ENCODE results near the gene RETREG2.
A peak's percentile ranks its signal among the peaks of the same experiment; 100 is the strongest.

Gene RETREG2

DNA sequence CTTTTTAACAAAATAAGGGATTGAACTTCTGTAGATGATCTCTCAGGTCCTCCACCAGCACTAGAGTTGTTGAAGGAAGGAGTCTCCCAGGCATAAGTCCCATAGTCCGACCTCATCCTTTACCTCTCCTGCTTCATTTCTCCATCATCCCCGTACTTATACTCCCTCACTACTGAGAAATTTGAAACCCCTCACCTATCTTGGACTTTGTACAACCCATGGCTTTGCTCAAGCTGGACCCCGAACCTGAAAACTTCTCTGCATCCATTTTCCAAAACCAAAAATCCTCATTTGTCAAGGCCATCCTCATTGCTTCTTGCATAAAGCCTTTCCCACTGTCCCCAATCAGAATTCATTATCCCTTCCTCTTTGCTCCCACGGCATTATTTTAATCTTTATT, 17.0 kb upstream of the RETREG2 start:
- DNase-seq = no peak
- TF ChIP-seq, protein P1, sequence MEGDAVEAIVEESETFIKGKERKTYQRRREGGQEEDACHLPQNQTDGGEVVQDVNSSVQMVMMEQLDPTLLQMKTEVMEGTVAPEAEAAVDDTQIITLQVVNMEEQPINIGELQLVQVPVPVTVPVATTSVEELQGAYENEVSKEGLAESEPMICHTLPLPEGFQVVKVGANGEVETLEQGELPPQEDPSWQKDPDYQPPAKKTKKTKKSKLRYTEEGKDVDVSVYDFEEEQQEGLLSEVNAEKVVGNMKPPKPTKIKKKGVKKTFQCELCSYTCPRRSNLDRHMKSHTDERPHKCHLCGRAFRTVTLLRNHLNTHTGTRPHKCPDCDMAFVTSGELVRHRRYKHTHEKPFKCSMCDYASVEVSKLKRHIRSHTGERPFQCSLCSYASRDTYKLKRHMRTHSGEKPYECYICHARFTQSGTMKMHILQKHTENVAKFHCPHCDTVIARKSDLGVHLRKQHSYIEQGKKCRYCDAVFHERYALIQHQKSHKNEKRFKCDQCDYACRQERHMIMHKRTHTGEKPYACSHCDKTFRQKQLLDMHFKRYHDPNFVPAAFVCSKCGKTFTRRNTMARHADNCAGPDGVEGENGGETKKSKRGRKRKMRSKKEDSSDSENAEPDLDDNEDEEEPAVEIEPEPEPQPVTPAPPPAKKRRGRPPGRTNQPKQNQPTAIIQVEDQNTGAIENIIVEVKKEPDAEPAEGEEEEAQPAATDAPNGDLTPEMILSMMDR (IDR thresholded peaks at IDR 0.05) = no peak
- Histone ChIP-seq H3K9me3 (no peaks in the 10 kb centered on the region), H3K27ac (peak overlapping the region; percentile 91 to 92), H3K27me3 (no peaks in the 10 kb centered on the region), H3K36me3 (peaks cover 12 to 20% (median 12%) of the 10 kb centered on the region in 3 donors), H3K4me1 (peaks cover 0 to 12% (median 10%) of the 10 kb centered on the region in 4 donors), H3K4me3 (peak overlapping the region; percentile 66 to 84)
- intact Hi-C loops (cut with DNase I; ENCODE audit: low total_unique reads) = no loop called here

DNA sequence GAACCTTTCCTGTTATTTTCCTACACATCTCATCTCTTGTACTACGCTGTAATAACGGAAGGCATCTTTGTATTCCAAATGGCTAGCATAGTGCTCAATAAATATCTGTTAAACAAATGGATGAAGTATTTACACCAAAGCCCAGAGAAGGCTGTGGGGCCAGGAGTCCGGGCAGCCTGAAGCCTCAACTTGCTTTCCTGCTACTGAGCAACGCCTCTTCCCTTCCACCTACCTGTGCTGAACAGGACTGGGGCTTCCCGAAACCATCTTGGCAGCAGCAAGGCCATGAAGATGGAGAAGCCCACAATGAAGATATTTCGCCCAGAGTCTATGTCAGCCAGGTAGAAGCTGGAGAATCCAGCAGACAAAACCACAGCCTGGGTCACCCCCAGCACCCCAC, 14.9 kb upstream of the RETREG2 start:
- TF ChIP-seq, protein P1 (IDR thresholded peaks at IDR 0.05) = no peak
- peaks cover 0 to under 1% (median 0%) of the 10 kb centered on the region in 3 donors for H3K36me3 ChIP-seq
- H3K4me1 ChIP-seq = peaks cover 0 to 12% (median 10%) of the 10 kb centered on the region in 4 donors
- no peaks in the 10 kb centered on the region for H3K9me3 ChIP-seq
- DNase-seq = no peak
- no peaks in the 10 kb centered on the region for H3K27me3 ChIP-seq
- no peak overlapping the region for H3K27ac ChIP-seq
- intact Hi-C loops (cut with DNase I; ENCODE audit: low total_unique reads) = no loop called here
- no peak overlapping the region for H3K4me3 ChIP-seq

DNA sequence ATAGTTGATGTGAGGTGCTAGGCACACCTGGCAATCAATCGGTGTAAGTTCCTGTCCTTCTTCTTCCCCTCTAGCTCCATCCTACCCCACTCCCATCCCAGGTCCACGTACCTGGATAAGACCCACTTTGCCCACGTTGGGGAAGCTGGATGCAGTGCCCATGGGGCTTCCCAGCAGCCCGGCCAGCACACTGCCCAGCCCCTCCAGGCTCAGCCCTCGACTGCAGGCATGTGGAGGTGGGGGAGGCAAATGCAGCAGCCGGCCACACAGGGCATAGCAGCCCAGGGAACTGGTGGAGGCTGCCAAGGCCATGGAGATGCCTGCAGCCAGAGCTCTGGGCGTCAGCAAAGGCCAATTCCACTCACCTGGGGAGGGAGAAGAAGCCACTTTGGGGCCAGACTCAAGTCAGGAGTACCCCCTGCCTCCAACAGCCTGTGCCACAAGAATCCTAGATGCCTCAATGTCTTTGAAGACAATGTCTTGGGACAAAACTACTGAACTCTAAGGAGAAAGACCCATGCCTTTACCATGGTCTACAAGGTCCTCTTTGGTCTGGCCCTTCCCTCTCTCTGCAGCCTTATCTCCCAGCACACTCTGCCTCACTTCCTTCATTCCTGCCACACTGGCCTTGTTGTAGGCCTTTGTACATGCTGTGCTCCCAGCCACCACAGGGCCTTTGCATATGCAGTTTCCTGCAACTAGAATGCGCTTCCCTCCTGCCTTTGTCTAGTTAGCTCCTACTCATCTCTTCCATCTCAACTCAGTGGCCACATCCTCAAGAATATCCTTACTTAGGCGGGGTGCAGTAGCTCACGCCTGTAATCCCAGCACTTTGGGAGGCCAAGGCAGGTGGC, 12.8 kb upstream of the RETREG2 start:
- H3K27me3 ChIP-seq = no peaks in the 10 kb centered on the region
- H3K9me3 ChIP-seq = no peaks in the 10 kb centered on the region
- H3K27ac ChIP-seq = no peak overlapping the region
- DNase-seq = peak in 1 of 2 donors; percentile 57
- TF ChIP-seq, protein P1 (IDR thresholded peaks at IDR 0.05) = no peak
- no peaks in the 10 kb centered on the region for H3K36me3 ChIP-seq
- peaks cover 0 to 8% (median 6%) of the 10 kb centered on the region in 4 donors for H3K4me1 ChIP-seq
- intact Hi-C loops (cut with DNase I; ENCODE audit: low total_unique reads) = no loop called here
- no peak overlapping the region for H3K4me3 ChIP-seq

GRCh38 chr2:219167997-219168396, 10.1 kb upstream of the RETREG2 start:
- Histone ChIP-seq H3K9me3 (no peaks in the 10 kb centered on the region), H3K27ac (no peak overlapping the region), H3K4me3 (no peak overlapping the region), H3K36me3 (peaks cover 6 to 15% (median 13%) of the 10 kb centered on the region in 3 donors), H3K27me3 (no peaks in the 10 kb centered on the region), H3K4me1 (peaks cover 0 to 11% (median 8%) of the 10 kb centered on the region in 4 donors)
- intact Hi-C loops (cut with DNase I; ENCODE audit: low total_unique reads) = no loop called here
- no peak for DNase-seq
- TF ChIP-seq, protein P1 (IDR thresholded peaks at IDR 0.05) = no peak

GRCh38 chr2:219168526-219168925, 9.5 kb upstream of the RETREG2 start:
- no peak overlapping the region for H3K27ac ChIP-seq
- H3K27me3 ChIP-seq = no peaks in the 10 kb centered on the region
- DNase-seq = no peak
- H3K36me3 ChIP-seq = peaks cover 11 to 20% (median 18%) of the 10 kb centered on the region in 3 donors
- intact Hi-C loops (cut with DNase I; ENCODE audit: low total_unique reads) = no loop called here
- H3K4me1 ChIP-seq = peaks cover 0 to 11% (median 8%) of the 10 kb centered on the region in 4 donors
- no peaks in the 10 kb centered on the region for H3K9me3 ChIP-seq
- TF ChIP-seq, protein P1 (IDR thresholded peaks at IDR 0.05) = no peak
- no peak overlapping the region for H3K4me3 ChIP-seq
